Measurements from ENCODE around the gene UNC50.
"Not testable (repeated sequence)": the region's sequence is repeated elsewhere in the genome, so short reads cannot be mapped to it uniquely, and the experiment has no call there.

UNC50 gene

GRCh38 chr2:98615481-98615880 lies 7.1 kb downstream of the UNC50 start:
- DNase-seq = no peak

GRCh38 chr2:98617149-98617548 lies 8.8 kb downstream of the UNC50 start:
- no peak for DNase-seq

GRCh38 chr2:98623657-98624056 lies 15.3 kb downstream of the UNC50 start:
- DNase-seq = no peak

GRCh38 chr2:98632351-98632750 lies 24.0 kb downstream of the UNC50 start:
- no peak for DNase-seq

- DNase-seq = peak; percentile 13
These were observed 26.2 kb downstream of the UNC50 start for GRCh38 chr2:98634406-98635092.

GRCh38 chr2:98637401-98638147 lies 29.2 kb downstream of the UNC50 start:
- no peak for DNase-seq

GRCh38 chr2:98643496-98644100 lies 35.2 kb downstream of the UNC50 start:
- no peak for DNase-seq

GRCh38 chr2:98647636-98648035 lies 39.2 kb downstream of the UNC50 start:
- no peak for DNase-seq

GRCh38 chr2:98648451-98648850 lies 40.1 kb downstream of the UNC50 start:
- no peak for DNase-seq

GRCh38 chr2:98649135-98649991 lies 41.0 kb downstream of the UNC50 start:
- peak; percentile 52 for DNase-seq

GRCh38 chr2:98649992-98650375 lies 41.6 kb downstream of the UNC50 start:
- no peak for DNase-seq

- no peak for DNase-seq
These were observed 42.6 kb downstream of the UNC50 start for GRCh38 chr2:98650998-98651397.

GRCh38 chr2:98654699-98655495 lies 46.5 kb downstream of the UNC50 start:
- DNase-seq = no peak

- DNase-seq = no peak
These were observed 48.4 kb downstream of the UNC50 start for GRCh38 chr2:98656800-98657199.

- no peak for DNase-seq
These were observed 50.6 kb downstream of the UNC50 start for GRCh38 chr2:98658816-98659490.

GRCh38 chr2:98659491-98659840 lies 51.1 kb downstream of the UNC50 start:
- not testable (repeated sequence) for DNase-seq

GRCh38 chr2:98663511-98664090 lies 55.2 kb downstream of the UNC50 start:
- DNase-seq = no peak

- DNase-seq = no peak
These were observed 55.9 kb downstream of the UNC50 start for GRCh38 chr2:98664323-98664722.

- no peak for DNase-seq
These were observed 57.3 kb downstream of the UNC50 start for GRCh38 chr2:98665677-98666076.

All from NCI-H2107 (cell line).